HG02798 (cell line): ENCODE measurements around the gene RNF157.
A peak's percentile ranks its signal among the peaks of the same experiment; 100 is the strongest.
"Not testable (repeated sequence)": the region's sequence is repeated elsewhere in the genome, so short reads cannot be mapped to it uniquely, and the experiment has no call there.

Experiments used
- ATAC-seq: cut with Tn5 transposase; IDR thresholded peaks from one replicate; pipeline ENCODE4 v1.9.1; 2021; ENCODE audit warnings: mild to moderate bottlenecking; ENCODE audit not compliant: unreplicated experiment, poor library complexity

Gene RNF157

DNA sequence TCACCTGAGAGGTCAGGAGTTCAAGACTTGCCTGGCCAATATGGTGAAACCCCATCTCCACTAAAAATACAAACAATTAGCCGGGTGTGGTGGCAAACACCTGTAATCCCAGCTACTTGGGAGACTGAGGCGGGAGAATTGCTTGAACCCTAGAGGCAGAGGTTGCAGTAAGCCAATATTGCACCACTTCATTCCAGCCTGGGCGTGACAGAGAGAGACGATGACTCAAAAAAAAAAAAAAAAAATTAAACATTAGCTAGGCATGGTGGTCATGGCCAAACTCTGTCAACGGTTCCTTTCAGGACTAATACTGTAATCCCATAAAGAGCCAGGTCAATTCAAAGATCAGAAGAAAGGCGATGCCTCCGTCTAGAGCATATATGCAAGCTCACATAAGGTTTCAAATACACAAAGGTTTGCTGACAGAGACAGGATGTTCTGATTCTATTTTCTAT lies 2.4 kb downstream of the RNF157 start:
- no peak for ATAC-seq

GRCh38 chr17:76236603-76237002 lies 3.7 kb downstream of the RNF157 start:
- no peak for ATAC-seq

GRCh38 chr17:76235883-76236282 lies 4.4 kb downstream of the RNF157 start:
- ATAC-seq, result no peak

- peak; percentile 54 for ATAC-seq
Measured at GRCh38 chr17:76234354-76234679, 6.0 kb downstream of the RNF157 start.

- no peak for ATAC-seq
Measured at GRCh38 chr17:76233588-76234353, 6.5 kb downstream of the RNF157 start.

GRCh38 chr17:76232342-76232741 lies 8.0 kb downstream of the RNF157 start:
- ATAC-seq, result no peak

DNA sequence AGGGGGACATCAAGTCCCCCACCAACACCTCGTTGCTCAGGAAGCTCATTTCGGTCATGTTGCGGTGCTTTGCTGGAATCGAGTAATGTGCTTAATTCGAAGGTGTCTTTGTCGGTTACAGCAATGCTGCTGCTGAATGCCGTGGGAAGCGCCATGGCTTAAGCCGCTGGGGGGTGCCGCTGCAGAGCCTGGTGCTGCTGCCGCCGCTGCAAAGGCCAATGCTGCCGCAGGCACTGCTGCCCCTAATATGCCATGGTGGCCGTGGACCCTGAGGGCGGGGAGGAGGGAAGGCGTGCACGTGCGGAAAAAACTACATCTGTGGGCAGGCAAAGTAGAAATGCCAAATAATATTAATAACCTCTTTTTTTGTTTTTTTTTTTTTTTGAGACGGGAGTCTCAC lies 13.5 kb downstream of the RNF157 start:
- not testable (repeated sequence) for ATAC-seq

GRCh38 chr17:76225373-76226086 lies 14.8 kb downstream of the RNF157 start:
- ATAC-seq, result not testable (repeated sequence)

GRCh38 chr17:76223802-76224201 lies 16.5 kb downstream of the RNF157 start:
- ATAC-seq, result no peak

DNA sequence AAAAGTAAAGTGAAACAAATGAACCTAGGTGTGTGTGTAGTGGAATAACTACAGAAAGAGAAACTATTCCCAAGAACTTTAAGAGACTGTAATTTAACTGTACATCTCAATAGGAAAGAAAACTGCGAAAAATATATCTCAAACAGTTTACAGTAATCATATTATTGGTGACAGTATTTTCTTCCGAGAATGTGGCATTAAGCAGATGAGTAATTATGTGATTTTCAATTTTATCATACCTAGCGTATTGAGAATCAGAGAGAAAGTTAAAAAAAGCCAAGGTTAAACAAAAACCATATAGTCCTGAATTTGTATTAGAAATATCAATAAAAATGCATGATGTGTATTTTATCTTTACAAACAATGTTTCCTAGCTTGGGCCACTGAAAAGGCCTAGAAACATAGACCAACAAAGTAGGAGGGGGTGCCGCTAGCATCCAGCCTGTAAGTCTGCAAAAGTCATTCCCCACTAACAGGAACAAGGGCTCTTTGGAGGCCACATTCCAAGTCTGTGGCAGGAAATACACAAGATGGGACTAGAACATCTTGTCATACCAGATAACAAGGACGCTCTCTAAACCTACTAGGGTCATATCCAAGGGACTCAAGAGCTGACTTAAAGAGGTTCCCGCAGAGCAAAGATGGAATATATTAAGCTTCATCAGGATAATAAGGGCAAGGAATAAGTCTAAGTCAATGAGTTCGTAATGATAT lies 20.5 kb downstream of the RNF157 start:
- no peak for ATAC-seq

- ATAC-seq, result no peak
Measured at GRCh38 chr17:76217081-76217480, 23.2 kb downstream of the RNF157 start.

GRCh38 chr17:76213491-76213890 lies 26.8 kb downstream of the RNF157 start:
- no peak for ATAC-seq

DNA sequence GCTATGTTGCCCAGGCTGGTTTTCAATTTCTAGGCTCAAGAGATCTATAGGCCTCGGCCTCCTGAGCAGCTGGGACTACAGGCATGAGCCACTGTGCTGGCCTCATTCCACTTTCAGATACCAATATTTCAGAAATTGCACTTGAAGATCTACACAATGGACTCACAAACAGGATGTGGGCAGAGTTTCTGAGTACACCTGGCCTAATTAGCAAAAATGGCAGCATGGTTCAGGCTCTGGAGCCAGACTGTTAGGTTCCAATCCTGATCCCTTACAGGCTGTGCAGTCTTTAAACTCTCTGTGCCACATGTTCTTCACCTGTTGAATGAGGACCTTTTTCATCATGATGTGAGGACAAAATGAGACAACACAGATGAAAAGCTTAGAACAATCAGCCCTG lies 32.2 kb downstream of the RNF157 start:
- no peak for ATAC-seq

DNA sequence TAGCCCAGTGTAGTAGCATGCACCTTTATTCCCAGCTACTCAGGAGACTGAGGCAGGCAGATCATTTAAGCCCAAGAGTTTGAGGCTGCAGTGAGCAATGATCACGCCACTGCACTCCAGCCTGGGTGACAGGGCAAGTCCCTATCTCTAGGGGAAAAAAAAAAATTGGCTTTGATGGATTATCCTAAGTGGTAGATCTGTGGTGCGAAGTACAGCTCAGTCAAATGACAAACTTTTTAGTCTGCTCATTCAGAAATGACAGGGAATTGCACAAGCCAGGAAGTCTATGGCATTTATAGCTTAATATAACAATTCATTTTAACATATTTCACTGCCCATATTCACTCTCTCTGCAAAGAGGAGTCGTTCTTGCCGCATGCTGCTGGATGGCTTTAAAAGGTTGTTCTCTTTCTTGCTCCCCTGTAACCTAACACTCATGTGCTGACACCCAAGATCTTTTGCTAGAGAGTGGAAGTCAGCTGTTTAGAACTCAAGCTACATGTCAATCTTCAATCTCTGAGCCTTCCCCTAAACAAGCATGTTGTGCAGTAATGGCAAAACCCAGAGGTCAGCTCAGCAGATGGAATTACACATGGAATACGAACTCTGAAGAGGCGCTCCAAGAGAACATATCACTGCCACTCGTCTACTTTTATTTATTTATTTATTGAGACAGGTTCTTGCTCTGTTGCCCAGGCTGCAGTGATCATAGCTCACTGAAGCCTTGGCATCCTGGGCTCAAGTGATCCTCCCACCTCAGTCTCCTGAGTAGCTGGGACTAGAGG lies 32.8 kb downstream of the RNF157 start:
- ATAC-seq, result no peak

DNA sequence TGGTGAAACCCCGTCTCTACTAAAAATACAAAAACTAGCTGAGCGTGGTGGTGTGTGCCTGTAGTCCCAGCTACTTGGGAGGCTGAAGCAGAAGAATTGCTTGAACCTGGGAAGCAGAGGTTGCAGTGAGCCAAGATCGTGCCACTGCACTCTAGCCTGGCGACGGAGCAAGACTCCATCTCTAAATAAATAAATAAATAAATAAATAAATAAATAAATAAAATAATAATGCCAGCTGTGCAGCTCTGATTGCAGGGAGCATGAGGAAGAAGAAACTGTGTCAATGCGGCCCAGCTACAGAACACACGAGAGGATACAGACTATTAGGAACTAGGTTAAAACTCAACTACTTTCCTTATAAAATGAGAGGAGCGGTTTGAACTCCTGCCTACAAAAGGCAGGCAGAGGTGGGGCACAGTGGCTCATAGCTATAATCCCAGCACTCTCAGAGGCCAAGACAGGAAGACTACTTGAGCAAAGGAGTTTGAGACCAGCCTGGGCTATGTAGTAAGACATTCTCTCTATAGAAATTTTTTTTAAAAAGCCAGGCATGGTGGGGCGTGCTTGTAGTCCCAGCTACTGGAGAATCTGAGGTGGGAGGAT lies 34.6 kb downstream of the RNF157 start:
- ATAC-seq, result not testable (repeated sequence)

DNA sequence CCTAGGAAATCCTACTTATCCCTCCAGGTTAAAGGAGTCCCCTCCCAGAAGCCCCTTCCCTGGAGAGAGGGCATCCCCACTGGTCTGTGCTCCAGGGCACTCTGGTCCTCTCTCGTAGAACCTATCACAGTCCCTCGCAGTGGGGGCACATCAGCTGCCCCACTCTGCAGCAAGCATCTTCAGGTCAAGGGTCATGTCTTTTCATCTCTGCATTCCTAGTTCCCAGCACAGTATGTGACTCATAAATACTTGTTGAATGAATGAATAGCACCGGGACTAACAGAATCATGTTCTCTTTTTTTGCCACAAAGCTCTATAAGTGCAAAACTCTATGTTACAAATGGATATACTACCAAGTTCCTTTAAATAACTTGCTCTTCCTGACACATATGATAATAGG lies 36.0 kb downstream of the RNF157 start:
- no peak for ATAC-seq

- ATAC-seq, result no peak
Measured at GRCh38 chr17:76200354-76200753, 39.9 kb downstream of the RNF157 start.

DNA sequence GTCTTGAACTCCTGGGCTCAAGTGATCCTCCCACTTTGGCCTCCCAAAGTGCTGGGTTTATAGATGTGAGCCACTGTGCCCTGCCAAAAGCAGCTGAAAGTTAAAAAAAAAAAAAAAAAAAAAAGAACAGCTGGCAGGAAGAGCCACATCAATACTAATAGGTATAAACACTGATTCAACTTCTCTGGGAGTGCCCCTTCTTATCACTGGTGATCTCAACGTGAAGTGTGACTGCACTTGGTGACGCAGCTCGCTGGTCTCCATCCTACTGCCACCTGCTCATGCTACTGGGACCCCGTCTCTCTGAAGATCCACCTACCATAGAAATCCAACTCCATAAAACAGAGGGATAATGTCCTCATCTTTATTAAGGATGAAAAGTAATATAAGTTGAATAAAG lies 40.8 kb downstream of the RNF157 start:
- ATAC-seq, result no peak

GRCh38 chr17:76198702-76199101 lies 41.6 kb downstream of the RNF157 start:
- no peak for ATAC-seq

GRCh38 chr17:76197911-76198310 lies 42.4 kb downstream of the RNF157 start:
- ATAC-seq, result no peak
